ENCODE measurements around the gene UIMC1.
A peak's percentile ranks its signal among the peaks of the same experiment; 100 is the strongest.

Gene UIMC1

DNA sequence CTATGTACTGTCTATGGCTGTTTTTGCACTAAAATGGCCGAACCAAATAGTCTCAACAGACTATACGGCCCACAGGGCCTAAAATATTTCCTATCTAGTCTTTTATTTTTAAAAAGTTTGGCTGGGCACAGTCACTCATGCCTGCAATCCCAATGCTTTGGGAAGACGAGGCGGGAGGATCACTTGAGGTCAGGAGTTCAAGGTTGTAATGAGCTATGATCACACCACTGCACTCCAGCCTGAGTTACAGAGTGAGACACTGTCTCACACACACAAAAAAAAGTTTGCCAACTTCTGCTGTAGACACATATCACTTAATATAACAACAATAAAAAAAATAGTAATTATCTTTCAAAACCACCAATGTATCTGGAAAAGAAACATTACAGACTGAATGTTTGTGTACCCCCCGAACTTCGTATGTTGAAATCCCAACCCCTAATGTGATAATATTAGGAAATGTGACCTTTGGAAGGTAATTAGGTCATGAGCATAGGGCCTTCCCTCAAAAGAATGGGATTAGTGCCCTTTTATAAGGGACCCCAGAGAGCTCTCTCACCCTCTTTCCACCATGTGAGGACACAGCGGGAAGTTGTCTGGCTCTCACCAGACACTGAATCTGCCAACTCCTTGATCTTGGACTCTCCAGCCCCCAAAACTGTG, 53.9 kb downstream of the UIMC1 start:
- DNase-seq: no peak

GRCh38 chr5:176948458-176948857, 58.1 kb downstream of the UIMC1 start:
- DNase-seq: no peak

GRCh38 chr5:176947847-176948246, 58.7 kb downstream of the UIMC1 start:
- DNase-seq: no peak

DNA sequence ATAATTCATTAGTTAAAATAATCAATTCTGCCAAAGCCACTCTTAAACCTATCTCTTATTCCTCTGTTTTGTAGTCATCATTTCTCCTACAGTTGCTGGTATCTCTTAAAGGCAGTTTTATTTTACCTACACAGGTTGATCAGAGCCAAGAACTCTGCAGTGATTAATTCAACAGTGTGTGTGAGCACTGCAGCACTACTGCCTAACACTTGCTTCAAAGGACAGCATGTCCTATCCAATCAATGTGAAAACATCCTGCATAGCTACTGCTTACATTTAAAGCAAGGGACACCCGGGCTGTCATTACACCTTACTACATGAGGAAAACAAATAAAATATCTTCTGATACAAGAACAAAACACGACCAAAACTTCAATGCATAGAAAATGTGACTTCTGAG, 62.3 kb downstream of the UIMC1 start:
- no peak for DNase-seq

DNA sequence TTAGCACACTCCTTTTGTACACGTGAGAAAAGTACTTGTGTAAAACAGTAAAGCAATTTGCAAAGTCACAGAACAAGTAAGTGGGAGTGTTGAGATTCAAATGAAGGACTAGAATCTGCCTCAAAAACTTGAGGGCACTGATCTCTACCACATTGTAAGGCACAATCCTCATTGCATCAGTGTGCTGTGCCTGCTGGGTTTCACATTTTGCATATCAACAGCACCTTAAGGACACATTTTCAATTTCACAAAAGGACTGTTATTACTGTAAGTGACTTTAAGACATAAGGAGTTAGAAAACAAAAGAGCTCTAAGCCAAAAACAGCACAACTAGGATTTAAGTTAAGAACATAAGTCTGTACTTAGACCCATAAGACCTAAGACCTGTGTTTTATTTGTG, 62.8 kb downstream of the UIMC1 start:
- no peak for DNase-seq

DNA sequence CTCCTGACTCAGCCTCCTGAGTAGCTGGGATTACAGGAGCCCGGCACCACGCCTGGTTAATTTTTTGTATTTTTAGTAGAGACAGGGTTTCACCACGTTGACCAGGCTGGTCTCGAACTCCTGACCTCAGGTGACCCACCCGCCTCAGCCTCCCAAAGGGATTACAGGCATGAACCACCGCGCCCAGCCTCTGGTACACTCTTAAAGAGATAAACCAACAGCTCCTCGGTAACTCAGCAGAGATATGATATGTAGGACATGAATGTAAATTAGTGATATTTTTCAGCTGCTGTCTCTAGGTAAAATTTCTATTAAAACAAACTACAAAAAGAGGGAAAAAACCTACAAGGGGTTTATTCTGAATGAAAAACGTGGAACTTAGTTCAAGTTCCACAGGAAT, 64.6 kb downstream of the UIMC1 start:
- DNase-seq: no peak

GRCh38 chr5:176938472-176938871, 68.1 kb downstream of the UIMC1 start:
- no peak for DNase-seq

DNA sequence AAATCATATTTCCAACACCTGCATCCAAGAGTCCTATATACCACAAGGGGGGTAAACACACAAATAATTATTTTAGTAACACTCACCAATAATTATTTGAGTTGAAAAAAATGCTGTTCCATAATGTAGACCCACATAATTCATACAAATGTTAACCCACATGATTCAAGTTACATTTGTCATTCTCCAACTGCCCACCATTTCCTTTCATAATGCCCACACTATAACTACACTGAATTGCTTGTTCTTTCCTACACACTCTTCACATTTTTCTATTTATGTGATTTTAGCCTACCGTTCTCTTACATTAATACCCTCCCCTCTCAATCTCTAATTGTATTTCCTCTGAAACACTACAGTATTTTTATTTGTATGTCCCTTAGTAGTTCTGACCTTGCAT, 71.6 kb downstream of the UIMC1 start:
- DNase-seq: no peak

DNA sequence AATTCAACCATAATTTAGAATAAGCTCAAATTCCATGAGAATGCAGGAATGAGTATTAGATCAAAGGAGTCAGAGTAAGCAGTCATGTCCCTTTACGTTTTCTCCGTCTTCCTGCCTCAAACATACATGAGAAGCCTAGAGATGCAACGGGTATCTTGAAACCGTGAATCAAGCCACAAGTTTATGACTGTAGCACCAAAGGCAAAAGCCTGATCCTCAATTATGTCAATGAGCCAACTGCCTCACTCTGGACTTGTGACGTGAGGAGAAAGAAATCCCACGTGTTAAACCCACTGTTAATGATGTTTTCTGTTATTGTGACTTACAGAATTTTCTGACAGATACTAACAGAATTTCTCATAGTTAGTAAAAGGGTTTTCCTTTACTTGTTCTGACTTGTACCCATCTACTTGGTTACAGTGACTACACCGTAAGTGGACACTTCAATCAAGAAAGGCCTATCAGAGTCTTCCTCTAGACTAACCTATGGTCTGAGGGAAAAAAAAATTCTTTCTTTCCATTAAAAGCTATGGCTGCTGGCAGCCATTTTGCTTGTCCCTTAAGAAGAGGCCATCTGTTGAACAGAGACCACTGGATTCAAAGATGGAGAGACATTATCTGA, 72.2 kb downstream of the UIMC1 start:
- DNase-seq: no peak

GRCh38 chr5:176929654-176930053, 76.9 kb downstream of the UIMC1 start:
- DNase-seq: no peak

- DNase-seq: no peak
These were observed 79.0 kb downstream of the UIMC1 start for GRCh38 chr5:176927562-176927961.

GRCh38 chr5:176922817-176923216, 83.8 kb downstream of the UIMC1 start:
- DNase-seq: no peak

DNA sequence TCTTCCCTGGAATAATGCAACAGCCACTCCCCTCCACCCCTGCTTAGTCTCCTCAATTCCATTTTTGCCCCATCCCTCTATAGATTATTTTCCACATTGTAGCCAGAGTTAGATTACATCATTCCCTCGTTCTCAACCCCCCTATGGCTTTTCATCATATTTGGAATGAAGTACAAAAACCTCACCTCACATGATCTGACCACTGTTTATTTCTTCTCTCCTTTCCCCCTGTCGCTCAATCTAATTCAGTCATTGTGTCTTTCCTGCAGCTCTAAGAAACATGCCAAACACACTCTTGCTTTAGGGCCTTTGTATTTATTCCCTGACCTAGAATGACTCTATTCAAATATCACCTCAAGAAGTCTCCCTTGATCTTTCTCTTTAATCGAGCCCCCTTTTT, 84.9 kb downstream of the UIMC1 start:
- DNase-seq: no peak

DNA sequence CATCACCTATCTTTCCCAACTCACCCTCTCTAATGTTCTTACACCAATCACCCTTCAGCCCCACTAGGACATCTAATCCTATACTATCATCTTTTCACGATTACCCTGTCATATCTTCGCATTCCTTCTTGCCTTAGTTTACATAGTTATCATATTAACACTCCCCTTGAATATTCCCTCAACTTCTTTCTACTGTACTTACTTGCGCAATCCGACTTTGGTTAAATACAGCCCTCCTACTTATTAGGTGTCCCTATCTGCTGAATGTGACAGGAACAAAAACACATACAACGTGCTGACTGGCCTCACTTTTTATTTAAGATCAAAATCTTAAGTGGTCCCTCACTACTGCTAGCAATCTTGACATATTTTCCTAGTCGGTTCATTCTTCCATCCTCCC, 88.0 kb downstream of the UIMC1 start:
- DNase-seq: no peak

GRCh38 chr5:176916337-176916736, 90.2 kb downstream of the UIMC1 start:
- no peak for DNase-seq

DNA sequence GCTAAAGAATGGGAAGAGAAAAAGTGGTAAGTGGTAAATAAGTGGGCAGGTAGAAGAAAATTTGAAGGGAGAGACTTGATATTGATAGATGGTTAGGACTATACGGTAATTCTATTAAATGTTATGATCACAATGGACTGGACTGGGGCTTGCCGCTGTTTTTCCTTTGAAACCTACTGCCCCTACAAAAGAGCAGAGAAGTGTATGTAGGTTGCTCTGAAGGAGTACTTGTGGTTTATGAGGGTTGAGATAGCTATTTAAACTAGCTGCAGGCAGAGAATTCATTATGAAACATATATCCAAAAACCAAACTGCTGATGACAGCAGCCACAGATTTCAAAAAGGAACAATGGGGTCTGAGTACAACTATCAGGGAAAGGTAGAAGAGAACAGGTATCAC, 90.7 kb downstream of the UIMC1 start:
- DNase-seq: no peak

GRCh38 chr5:176912115-176912514, 94.5 kb downstream of the UIMC1 start:
- no peak for DNase-seq

DNA sequence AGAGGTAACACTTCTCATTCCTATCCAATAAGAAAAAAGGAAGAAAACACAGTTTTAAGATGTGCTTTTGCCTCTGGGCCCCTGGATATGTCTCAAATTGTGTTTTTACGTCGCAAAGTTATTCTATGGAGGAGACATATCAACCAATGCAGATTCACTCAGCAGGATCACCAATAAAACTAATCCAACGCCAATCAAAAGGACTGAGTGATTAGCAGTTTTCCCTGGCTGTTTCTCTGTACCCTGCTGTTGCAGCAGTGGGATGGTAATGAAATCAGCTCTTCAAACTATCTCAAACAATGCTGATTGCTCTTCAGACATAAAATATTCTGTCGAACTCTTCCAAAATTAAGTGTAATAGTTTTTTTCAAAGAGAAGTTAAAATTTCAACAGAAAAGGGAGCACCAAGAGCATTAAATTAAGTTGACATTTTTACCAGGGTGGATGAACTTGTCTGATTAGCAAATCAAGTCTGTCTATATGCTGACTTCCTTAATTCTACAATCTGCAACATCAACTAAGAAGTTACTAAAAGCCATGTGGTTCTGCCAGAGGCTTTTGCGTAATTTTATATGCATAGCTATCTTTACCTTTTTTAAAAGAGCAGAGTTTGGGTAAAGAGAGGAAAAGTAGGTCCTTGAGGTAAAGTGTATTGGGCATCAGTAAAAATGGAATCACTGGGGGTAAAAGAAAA, 97.8 kb downstream of the UIMC1 start:
- no peak for DNase-seq

- no peak for DNase-seq
These were observed 99.8 kb downstream of the UIMC1 start for GRCh38 chr5:176906796-176907195.

- DNase-seq: no peak
These were observed 100.5 kb downstream of the UIMC1 start for GRCh38 chr5:176906126-176906525.

- DNase-seq: no peak
These were observed 102.3 kb downstream of the UIMC1 start for GRCh38 chr5:176904276-176904675.

GRCh38 chr5:176902911-176903664, 103.5 kb downstream of the UIMC1 start:
- no peak for DNase-seq

- DNase-seq: peak; percentile 56
These were observed 104.3 kb downstream of the UIMC1 start for GRCh38 chr5:176902102-176902814.

All from activated CD8-positive, alpha-beta memory T cell treated with anti-CD3 and anti-CD28 coated beads for 24 hours (primary cell).